ENCODE measurements around the gene DNASE1.
"Not testable (repeated sequence)": the region's sequence is repeated elsewhere in the genome, so short reads cannot be mapped to it uniquely, and the experiment has no call there.

Gene DNASE1

DNA sequence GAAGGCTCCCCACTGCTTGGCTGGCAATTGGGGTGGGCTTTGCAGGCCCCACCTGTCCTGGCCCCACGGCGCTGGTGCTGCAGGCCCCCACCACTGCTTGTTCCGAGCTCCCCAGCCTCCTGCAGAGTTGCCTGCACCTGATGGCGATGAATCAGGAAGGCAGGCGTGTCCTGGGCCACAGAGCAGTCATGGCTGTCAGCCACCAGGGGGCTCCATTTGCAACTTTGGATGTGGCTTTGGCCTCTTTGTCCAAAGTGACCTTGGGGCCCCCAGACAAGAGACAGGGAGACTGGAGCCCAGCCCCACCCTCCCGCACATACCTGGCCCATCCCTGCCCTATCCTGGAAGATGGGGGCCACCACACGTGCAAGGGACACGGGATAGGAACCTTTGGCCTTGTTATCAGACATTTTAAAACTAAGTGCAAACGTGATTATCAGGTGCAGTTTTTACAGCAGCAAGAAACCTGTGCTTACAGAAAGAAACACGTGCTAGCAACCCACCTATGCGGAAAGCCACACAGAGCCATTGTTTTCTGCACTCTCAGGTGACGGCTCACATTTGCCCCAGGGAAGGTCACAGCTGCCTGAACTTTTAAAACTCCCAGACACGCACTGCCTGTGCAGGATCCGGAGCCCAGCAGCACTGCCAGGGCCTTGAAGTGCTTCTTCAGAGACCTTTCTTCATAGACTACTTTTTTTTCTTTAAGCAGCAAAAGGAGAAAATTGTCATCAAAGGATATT, at the start of gene DNASE1:
TSS of gene DNASE1 (plus strand) at position 443 of the 743 bp plus-strand sequence. CDS start 683 bp downstream, outside the sequence.
- intact Hi-C loops (cut with DNase I): no loop called here
- DNase-seq: peak in 5 of 10 donors; percentile 24 to 77 (median 57)

GRCh38 chr16:3606441-3606840, 48.0 kb upstream of the DNASE1 start:
- intact Hi-C loops (cut with DNase I): no loop called here

DNA sequence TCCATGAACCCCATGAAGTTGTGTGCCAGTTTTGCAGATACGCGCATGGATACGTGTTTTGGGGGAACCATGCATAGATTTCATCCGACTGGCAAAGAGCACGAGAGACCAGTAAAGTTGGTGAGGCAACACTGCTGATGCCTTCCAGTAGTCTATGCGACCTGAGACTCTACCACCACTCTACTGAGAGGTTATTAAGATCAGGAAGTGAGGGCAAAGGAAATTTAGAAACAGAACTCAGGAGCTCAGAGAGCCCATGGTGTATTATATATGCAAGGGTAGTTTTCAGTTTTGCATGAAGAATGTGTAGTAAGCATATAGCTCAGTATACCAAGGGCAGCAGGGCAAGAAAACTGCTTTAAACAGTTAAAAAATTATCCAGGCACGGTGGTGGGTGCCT, 47.3 kb upstream of the DNASE1 start:
- DNase-seq: no peak
- intact Hi-C loops (cut with DNase I): no loop called here

More at GRCh38 chr16:3606441-3606840, 48.0 kb upstream of the DNASE1 start:
- peak in 1 of 10 donors; percentile 17 for DNase-seq

DNA sequence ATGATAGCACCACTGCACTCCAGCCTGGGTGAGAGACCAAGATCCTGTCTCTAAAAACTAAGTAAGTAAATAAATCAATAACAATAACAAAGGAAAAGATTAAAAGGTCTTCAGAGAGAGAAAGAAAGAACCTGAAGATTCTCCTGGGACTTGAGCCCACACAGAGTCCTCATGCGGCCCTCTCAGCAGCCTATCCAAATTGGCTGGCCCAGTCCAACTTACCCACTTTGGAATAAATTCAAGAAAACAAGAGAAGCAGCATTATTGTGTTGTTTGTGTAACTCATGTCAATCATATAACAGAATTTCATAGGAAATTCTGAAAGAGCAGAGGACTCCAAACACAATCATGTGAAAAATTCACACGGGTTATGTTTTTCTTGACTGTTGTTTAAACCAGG, 46.9 kb upstream of the DNASE1 start:
- intact Hi-C loops (cut with DNase I): no loop called here
- no peak for DNase-seq

GRCh38 chr16:3608069-3608468, 46.4 kb upstream of the DNASE1 start:
- intact Hi-C loops (cut with DNase I): no loop called here

GRCh38 chr16:3608976-3609375, 45.5 kb upstream of the DNASE1 start:
- peak in 1 of 10 donors; percentile 48 for DNase-seq
- intact Hi-C loops (cut with DNase I): not testable (repeated sequence)

More at GRCh38 chr16:3608069-3608468, 46.4 kb upstream of the DNASE1 start:
- DNase-seq: no peak

DNA sequence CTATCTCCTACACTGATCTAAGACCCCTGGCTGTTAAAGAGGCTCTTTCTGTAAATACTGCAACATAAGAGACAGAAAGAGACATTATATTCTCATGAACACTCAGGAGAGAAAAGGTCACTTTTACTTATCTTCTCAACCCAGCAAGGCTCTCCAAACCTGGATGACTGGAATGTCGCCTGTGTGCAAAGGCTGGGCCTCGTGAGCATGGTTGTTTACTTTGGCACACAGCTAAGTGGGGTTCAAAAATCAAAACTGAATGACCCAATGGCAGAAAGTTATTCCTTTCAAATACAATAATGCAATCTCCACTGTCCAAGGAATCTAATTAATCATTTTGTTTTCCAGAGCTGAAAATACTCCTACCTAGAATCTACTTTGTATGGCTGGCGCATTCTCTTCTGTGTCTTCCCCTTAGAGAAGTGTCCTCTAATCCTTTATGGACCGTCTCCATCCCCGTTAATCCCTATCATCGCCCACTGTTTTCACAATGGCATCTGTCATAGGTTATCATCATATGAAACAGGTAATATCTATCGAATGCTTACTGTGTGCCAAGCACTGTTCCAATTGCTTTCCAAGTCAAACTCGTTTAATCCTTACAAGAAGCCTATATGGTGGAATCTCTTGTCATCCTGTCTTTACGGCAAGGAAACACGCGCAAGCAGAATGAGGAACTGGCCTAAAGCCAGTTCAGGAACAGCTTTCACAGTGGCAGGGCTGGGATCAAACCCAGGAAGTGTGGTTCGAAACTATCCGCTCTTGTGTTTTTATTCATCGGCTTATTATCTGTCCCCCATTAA, 44.4 kb upstream of the DNASE1 start:
- DNase-seq: no peak
- intact Hi-C loops (cut with DNase I): no loop called here

DNA sequence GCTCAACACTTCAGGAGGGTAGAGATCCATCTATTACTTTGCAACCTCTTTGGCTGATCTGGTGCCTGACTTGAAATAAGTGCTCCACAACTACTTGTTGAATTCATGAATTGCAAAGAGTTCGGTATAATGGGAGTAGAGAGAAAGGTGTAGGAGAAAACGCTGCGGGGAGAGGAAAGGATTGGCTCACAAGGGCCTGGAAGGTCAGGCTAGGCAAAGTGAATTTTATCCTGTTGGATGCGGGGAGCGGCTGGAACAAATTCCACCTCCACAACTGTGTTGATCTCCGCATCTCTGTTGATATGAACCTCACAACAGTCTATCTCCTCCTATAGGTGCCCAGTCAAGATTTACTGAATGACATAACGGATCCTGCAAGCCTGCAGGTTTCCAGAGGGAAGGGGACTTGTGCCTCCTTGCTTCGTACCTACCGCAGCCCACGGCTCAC, 43.8 kb upstream of the DNASE1 start:
- no peak for DNase-seq
- intact Hi-C loops (cut with DNase I): no loop called here

GRCh38 chr16:3611146-3611975, 43.1 kb upstream of the DNASE1 start, which contains the start of gene SLX4:
TSS of gene SLX4 (minus strand) at chr16:3611606. CDS start at chr16:3608964, 2,642 bp downstream.
- peak; percentile 68 to 97 (median 78) for DNase-seq
- intact Hi-C loops (cut with DNase I): no loop called here

GRCh38 chr16:3612510-3613466, 41.7 kb upstream of the DNASE1 start:
- no peak for DNase-seq
- intact Hi-C loops (cut with DNase I): no loop called here

DNA sequence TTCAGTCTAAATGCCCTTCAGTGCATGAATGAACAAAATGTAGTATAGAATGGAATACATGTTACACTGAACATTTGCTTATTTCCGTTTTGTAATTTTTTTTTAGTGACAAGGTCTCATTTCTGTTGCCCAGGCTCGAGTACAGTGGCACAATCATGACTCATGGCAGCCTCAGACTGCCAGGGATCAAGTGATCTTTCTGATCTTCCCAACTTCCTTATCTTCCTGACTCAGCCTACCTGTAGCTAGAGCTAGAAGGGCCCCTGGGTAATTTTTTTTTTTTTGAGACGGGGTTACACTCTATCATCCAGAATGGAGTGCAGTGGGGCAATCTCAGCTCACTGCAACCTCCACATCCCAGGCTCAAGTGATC, 35.7 kb upstream of the DNASE1 start:
- intact Hi-C loops (cut with DNase I): no loop called here
- DNase-seq: no peak

DNA sequence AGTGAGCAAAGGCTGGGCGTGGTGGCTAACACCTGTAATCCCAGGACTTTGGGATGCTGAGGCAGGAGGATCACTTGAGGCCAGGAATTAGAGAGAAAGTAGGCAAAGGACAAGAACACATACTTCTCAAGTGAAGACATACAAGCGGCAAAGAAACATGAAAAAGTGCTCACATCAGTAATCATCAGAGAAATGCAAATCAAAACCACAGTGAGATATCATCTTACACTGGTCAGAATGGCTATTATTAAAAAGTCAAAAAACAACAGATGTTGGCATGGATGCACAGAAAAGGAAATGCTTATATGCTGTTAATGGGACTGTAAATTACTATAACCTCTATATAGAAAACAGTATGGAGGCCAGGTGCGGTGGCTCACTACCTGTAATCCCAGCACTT, 30.8 kb upstream of the DNASE1 start:
- intact Hi-C loops (cut with DNase I): no loop called here
- DNase-seq: no peak

DNA sequence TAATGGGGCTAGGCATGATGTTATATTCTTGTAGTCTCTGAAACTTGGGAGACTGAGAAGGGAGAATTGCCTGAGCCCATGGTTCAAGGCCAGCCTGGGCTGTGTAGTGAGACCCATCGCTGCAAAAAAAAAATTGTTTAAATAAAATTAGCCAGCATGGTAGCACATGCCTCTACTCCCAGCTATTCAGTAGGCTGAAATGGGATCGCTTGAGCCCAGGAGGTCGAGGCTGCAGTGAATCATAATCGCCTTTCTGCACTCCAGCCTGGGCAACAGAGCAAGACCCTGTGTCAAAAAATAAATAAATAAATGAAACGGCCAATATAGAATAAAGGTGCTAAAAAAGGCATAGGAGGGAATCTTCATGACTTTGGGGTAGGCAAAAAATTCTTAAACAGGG, 29.2 kb upstream of the DNASE1 start:
- intact Hi-C loops (cut with DNase I): no loop called here
- DNase-seq: no peak

- DNase-seq: no peak
- intact Hi-C loops (cut with DNase I): no loop called here
These were observed 28.4 kb upstream of the DNASE1 start for GRCh38 chr16:3625911-3626732.

GRCh38 chr16:3637371-3637923, 17.0 kb upstream of the DNASE1 start:
- DNase-seq: no peak
- intact Hi-C loops (cut with DNase I): no loop called here

DNA sequence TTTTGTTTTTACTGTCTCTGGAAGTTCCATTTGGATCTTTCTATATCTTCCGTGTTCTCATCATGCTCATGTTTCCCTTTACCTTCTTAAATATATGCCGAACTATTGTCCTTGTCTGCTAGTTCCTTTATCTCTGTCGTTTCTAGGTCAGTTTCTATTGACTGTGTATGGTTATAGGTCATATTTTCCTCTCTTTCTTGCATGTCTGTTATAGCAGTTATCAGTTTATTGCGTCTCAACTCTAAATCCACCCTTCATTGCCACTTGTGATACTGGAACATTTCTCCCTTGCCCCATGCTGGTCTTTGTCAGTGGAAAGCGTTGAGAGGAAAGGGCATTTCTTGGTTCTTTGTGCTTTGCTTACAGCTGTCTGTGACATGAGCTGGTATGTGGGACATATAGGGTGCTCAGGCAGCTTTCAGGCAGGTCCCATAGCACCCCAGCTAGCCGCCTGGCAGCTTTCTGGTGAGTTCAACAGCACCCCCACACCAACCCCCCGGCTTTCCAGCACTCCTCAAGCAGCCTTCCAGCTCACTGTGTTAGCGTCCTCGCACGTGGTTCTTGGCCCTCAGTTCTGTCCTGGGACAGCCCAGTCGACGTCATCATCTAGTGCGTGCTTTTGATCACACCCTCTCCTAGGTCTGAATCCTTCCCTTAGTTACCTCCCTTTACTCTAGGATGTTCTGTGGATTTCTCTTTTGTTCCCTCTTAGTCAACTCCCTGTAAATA, 15.4 kb upstream of the DNASE1 start:
- intact Hi-C loops (cut with DNase I): no loop called here
- DNase-seq: peak in 1 of 10 donors; percentile 42

DNA sequence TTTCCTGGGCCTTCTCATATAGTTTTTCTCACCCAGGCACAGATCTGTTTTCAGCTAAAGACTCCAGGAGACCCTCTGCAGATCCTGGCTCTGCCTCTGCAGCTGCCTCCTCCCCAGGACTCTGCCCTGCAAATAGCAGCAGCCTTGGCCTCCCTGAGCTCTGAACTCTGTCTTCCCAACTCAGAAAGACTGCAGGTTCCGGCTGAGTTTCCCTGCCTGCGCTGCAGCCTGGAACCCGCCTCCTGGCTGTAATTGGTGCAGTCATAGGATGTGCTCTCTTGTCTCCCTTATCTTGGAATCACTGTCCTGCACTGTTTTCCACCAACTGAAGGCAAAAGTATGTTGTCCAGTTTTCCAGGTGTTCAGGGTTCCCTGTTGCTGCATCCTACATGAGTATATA, 14.3 kb upstream of the DNASE1 start:
- intact Hi-C loops (cut with DNase I): no loop called here
- DNase-seq: no peak

All from posterior cingulate gyrus (tissue), 11 donors.